Neural progenitor cell (in vitro differentiated cells): ENCODE data around the gene TMEM60. TPM values are rescaled to one million over a fixed set of nuclear protein-coding genes. Genes with fewer than 3 reads are reported as not detected.

Experiments used
- DNase-seq: peaks from one replicate; pipeline ENCODE4 v3.0.0-alpha.2; 2016; ENCODE audit warnings: low spot score
- H2AFZ ChIP-seq: fragments of 200-600 bp; sonication (generic); replicated peaks from 2 replicates; pipeline ENCODE4 v1.6.1; 2016; ENCODE audit warnings: antibody characterized with exemption
- H3F3A ChIP-seq: fragments of 200-600 bp; sonication (generic); 2 replicates; pipeline ENCODE4 v1.6.1; 2016; ENCODE audit warnings: antibody characterized with exemption, low read depth
- H3K27ac ChIP-seq: fragments of 200-600 bp; sonication (generic); 2 replicates; pipeline ENCODE4 v1.5.1; 2016; ENCODE audit warnings: mild to moderate bottlenecking
- H3K27me3 ChIP-seq: fragments of 200-600 bp; sonication (generic); 2 replicates; pipeline ENCODE4 v1.6.1; 2016; ENCODE audit warnings: mild to moderate bottlenecking, moderate library complexity
- H3K36me3 ChIP-seq: fragments of 200-600 bp; sonication (generic); 2 replicates; pipeline ENCODE4 v1.5.1; 2016
- H3K4me1 ChIP-seq: fragments of 200-600 bp; sonication (generic); 2 replicates; pipeline ENCODE4 v1.6.1; 2016; ENCODE audit warnings: mixed run types
- H3K4me2 ChIP-seq: fragments of 200-600 bp; sonication (generic); 2 replicates; pipeline ENCODE4 v1.6.1; 2016
- H3K4me3 ChIP-seq: fragments of 200-600 bp; sonication (generic); 2 replicates; pipeline ENCODE4 v1.5.1; 2016
- H3K79me2 ChIP-seq: fragments of 200-600 bp; sonication (generic); 2 replicates; pipeline ENCODE4 v1.6.1; 2016; ENCODE audit warnings: low read depth
- H3K9ac ChIP-seq: fragments of 200-600 bp; sonication (generic); 2 replicates; pipeline ENCODE4 v1.6.1; 2016
- H3K9me3 ChIP-seq: fragments of 200-600 bp; sonication (generic); 2 replicates; pipeline ENCODE4 v1.5.1; 2016; ENCODE audit warnings: low read depth
- H4K20me1 ChIP-seq: fragments of 200-600 bp; sonication (generic); 2 replicates; pipeline ENCODE4 v1.6.1; 2016; ENCODE audit warnings: low read depth
- H3K27ac Mint-ChIP-seq: 3 replicates; pipeline ENCODE4 v1.8.0; 2021; ENCODE audit warnings: mixed read lengths
- H3K27me3 Mint-ChIP-seq: 2 replicates; pipeline ENCODE4 v1.8.0; 2022; ENCODE audit warnings: low read depth, mild to moderate bottlenecking, inconsistent platforms, moderate library complexity, mixed read lengths; ENCODE audit not compliant: insufficient read depth
- H3K36me3 Mint-ChIP-seq: 3 replicates; pipeline ENCODE4 v1.8.0; 2021; ENCODE audit warnings: mixed read lengths
- H3K4me1 Mint-ChIP-seq: 3 replicates; pipeline ENCODE4 v1.8.0; 2021; ENCODE audit warnings: mixed read lengths
- H3K4me3 Mint-ChIP-seq: 3 replicates; pipeline ENCODE4 v1.8.0; 2021; ENCODE audit warnings: mild to moderate bottlenecking, moderate library complexity, mixed read lengths
- H3K9me3 Mint-ChIP-seq: 3 replicates; pipeline ENCODE4 v1.8.0; 2020; ENCODE audit warnings: mixed read lengths
- CTCF ChIP-seq: fragments of 200-600 bp; sonication (generic); IDR thresholded peaks from 2 replicates; pipeline ENCODE4 v1.5.1; 2017; ENCODE audit warnings: antibody characterized with exemption, mild to moderate bottlenecking
- EZH2 ChIP-seq: fragments of 200-600 bp; sonication (generic); IDR thresholded peaks from 2 replicates; pipeline ENCODE4 v1.6.1; 2017; ENCODE audit warnings: antibody characterized with exemption, mild to moderate bottlenecking, moderate library complexity
- EZH2phosphoT487 ChIP-seq: fragments of 200-600 bp; sonication (generic); IDR thresholded peaks from 2 replicates; pipeline ENCODE4 v1.6.1; 2017; ENCODE audit warnings: antibody characterized with exemption
- total RNA-seq: library from RNA; depleted of rRNA; stranded (reverse); fragments of >200 nt; gene quantifications from 2 replicates; pipeline ENCODE4 v1.2.3, GENCODE V29; 2015; ENCODE audit warnings: low replicate concordance

TMEM60 gene
- total RNA-seq, 1 donor from 2014 or later, result 42.8 TPM

GRCh38 chr7:77831481-77831880 is 33.2 kb upstream of the TMEM60 start:
- H3K9me3 Mint-ChIP-seq, result peaks cover 6% of the 10 kb centered on the region
- Histone ChIP-seq H3K4me2 (no peak overlapping the region), H3K9ac (no peak overlapping the region), H3K27ac (no peak overlapping the region), H3K4me3 (no peak overlapping the region), H3K79me2 (peaks cover 8% of the 10 kb centered on the region), H3K27me3 (no peaks in the 10 kb centered on the region), H4K20me1 (no peaks in the 10 kb centered on the region), H3K4me1 (no peaks in the 10 kb centered on the region), H3K36me3 (no peaks in the 10 kb centered on the region), H3F3A (no peaks in the 10 kb centered on the region), H3K9me3 (no peaks in the 10 kb centered on the region), H2AFZ (no peak overlapping the region)
- H3K36me3 Mint-ChIP-seq, result peaks cover 3% of the 10 kb centered on the region
- no peak for TF ChIP-seq CTCF
- no peak for TF ChIP-seq EZH2
- TF ChIP-seq EZH2phosphoT487, result no peak
- H3K27ac Mint-ChIP-seq, result no peak overlapping the region
- no peak overlapping the region for H3K4me3 Mint-ChIP-seq
- no peaks in the 10 kb centered on the region for H3K4me1 Mint-ChIP-seq
- no peaks in the 10 kb centered on the region for H3K27me3 Mint-ChIP-seq
- no peak for DNase-seq

GRCh38 chr7:77830649-77831355 is 32.6 kb upstream of the TMEM60 start:
- Histone ChIP-seq H3K27me3 (no peaks in the 10 kb centered on the region), H3K9ac (no peak overlapping the region), H3K4me3 (no peak overlapping the region), H3K36me3 (no peaks in the 10 kb centered on the region), H3K9me3 (no peaks in the 10 kb centered on the region), H3F3A (no peaks in the 10 kb centered on the region), H3K4me1 (no peaks in the 10 kb centered on the region), H4K20me1 (no peaks in the 10 kb centered on the region), H3K27ac (no peak overlapping the region), H3K79me2 (peaks cover 14% of the 10 kb centered on the region), H3K4me2 (no peak overlapping the region), H2AFZ (no peak overlapping the region)
- no peak overlapping the region for H3K27ac Mint-ChIP-seq
- no peak for DNase-seq
- peaks cover 5% of the 10 kb centered on the region for H3K9me3 Mint-ChIP-seq
- no peak for TF ChIP-seq CTCF
- no peak for TF ChIP-seq EZH2phosphoT487
- TF ChIP-seq EZH2, result no peak
- peaks cover 3% of the 10 kb centered on the region for H3K36me3 Mint-ChIP-seq
- H3K27me3 Mint-ChIP-seq, result no peaks in the 10 kb centered on the region
- H3K4me3 Mint-ChIP-seq, result no peak overlapping the region
- no peaks in the 10 kb centered on the region for H3K4me1 Mint-ChIP-seq

GRCh38 chr7:77827999-77828398 is 29.8 kb upstream of the TMEM60 start:
- H3K27ac Mint-ChIP-seq, result no peak overlapping the region
- H3K9ac ChIP-seq, result no peak overlapping the region
- H3K4me2 ChIP-seq, result no peak overlapping the region
- no peak for DNase-seq
- H3K4me1 Mint-ChIP-seq, result no peaks in the 10 kb centered on the region
- H2AFZ ChIP-seq, result no peak overlapping the region
- no peak overlapping the region for H3K27ac ChIP-seq
- no peaks in the 10 kb centered on the region for H3K27me3 Mint-ChIP-seq
- no peak overlapping the region for H3K4me3 ChIP-seq
- H3K4me1 ChIP-seq, result no peaks in the 10 kb centered on the region
- no peaks in the 10 kb centered on the region for H4K20me1 ChIP-seq
- no peaks in the 10 kb centered on the region for H3F3A ChIP-seq
- H3K27me3 ChIP-seq, result no peaks in the 10 kb centered on the region
- peaks cover 22% of the 10 kb centered on the region for H3K9me3 Mint-ChIP-seq
- no peaks in the 10 kb centered on the region for H3K36me3 ChIP-seq
- peaks cover 32% of the 10 kb centered on the region for H3K79me2 ChIP-seq
- no peak for TF ChIP-seq EZH2phosphoT487
- TF ChIP-seq EZH2, result no peak
- no peak for TF ChIP-seq CTCF
- H3K4me3 Mint-ChIP-seq, result no peak overlapping the region
- H3K36me3 Mint-ChIP-seq, result peaks cover 11% of the 10 kb centered on the region
- H3K9me3 ChIP-seq, result no peaks in the 10 kb centered on the region
